Cardiac fibroblast (primary cell): ENCODE results near the gene CYP27A1.

ENCODE experiments used
- DNase-seq, 2 donors: peaks; one replicate each; pipeline versions ENCODE4 v3.0.0 to v3.0.0-alpha.2; 2010; ENCODE audit warnings: low read depth in 2 of 2
- H3K4me3 ChIP-seq, 2 donors: replicated peaks in 1 of 2; 1 replicate in 1 of 2; 2 replicates in 1 of 2; pipeline ENCODE4 v1.5.1; 2011; ENCODE audit warnings: low read depth in 2 of 2, low read length in 2 of 2, mild to moderate bottlenecking in 2 of 2, moderate library complexity in 1 of 2
- CTCF ChIP-seq: IDR thresholded peaks from one replicate; pipeline ENCODE4 v1.5.1; 2011; ENCODE audit warnings: low read depth, mild to moderate bottlenecking, low read length, inconsistent platforms

Gene CYP27A1

GRCh38 chr2:218773881-218774280 lies 8.1 kb upstream of the CYP27A1 start:
- no peak for TF ChIP-seq CTCF
- H3K4me3 ChIP-seq, result no peak overlapping the region
- no peak for DNase-seq

- H3K4me3 ChIP-seq, result no peak overlapping the region
- no peak for TF ChIP-seq CTCF
These were observed 5.5 kb upstream of the CYP27A1 start for GRCh38 chr2:218776488-218776887.

GRCh38 chr2:218777276-218777990 lies 4.5 kb upstream of the CYP27A1 start:
- H3K4me3 ChIP-seq, result no peak overlapping the region
- no peak for DNase-seq
- no peak for TF ChIP-seq CTCF

More at GRCh38 chr2:218776488-218776887, 5.5 kb upstream of the CYP27A1 start:
- DNase-seq, result no peak

- TF ChIP-seq CTCF, result no peak
- no peak for DNase-seq
- H3K4me3 ChIP-seq, result no peak overlapping the region
These were observed 1.9 kb upstream of the CYP27A1 start for GRCh38 chr2:218780046-218780445.

GRCh38 chr2:218780851-218781690 lies 876 bp upstream of the CYP27A1 start:
- TF ChIP-seq CTCF, result no peak
- peak overlapping the region; percentile 49 to 50 for H3K4me3 ChIP-seq
- DNase-seq, result no peak

- TF ChIP-seq CTCF, result no peak
- no peak for DNase-seq
- H3K4me3 ChIP-seq, result peak overlapping the region; percentile 49 to 50
These were observed 539 bp downstream of the CYP27A1 start for GRCh38 chr2:218782528-218782844.
